ENCODE results near the gene ARMC5. TPM values are rescaled to one million over a fixed set of nuclear protein-coding genes. Genes with fewer than 3 reads are reported as not detected.

Gene ARMC5
- total RNA-seq, 3 donors from 2014 or later, result 5.3 to 7.2 (median 6.9) TPM

GRCh38 chr16:31473264-31473984, 14.1 kb downstream of the ARMC5 start:
- H3K36me3 ChIP-seq, result no peaks in the 10 kb centered on the region
- peak overlapping the region in 2 of 3 donors; percentile 74 to 77 for H3K4me3 ChIP-seq
- no peak for DNase-seq (ENCODE audit: low spot score in 2 of 2)

GRCh38 chr16:31474173-31474714, 14.9 kb downstream of the ARMC5 start:
- H3K9me3 ChIP-seq, result no peaks in the 10 kb centered on the region
- peak overlapping the region in 1 of 2 donors; percentile 6 for H3K27ac ChIP-seq
- no peak overlapping the region for H3K4me3 ChIP-seq
- intact Hi-C loops (cut with DNase I; ENCODE audit: low total_unique reads), result no loop called here
- H3K4me1 ChIP-seq, result no peaks in the 10 kb centered on the region
- no peak for DNase-seq (ENCODE audit: low spot score in 2 of 2)
- TF ChIP-seq POLR2A (IDR thresholded peaks at IDR 0.05) (no peak), CTCF (IDR thresholded peaks at IDR 0.05) (no peak), POLR2AphosphoS5 (IDR thresholded peaks at IDR 0.05) (no peak)
- H3K27me3 ChIP-seq, result no peaks in the 10 kb centered on the region
- no peaks in the 10 kb centered on the region for H3K36me3 ChIP-seq

More at GRCh38 chr16:31473264-31473984, 14.1 kb downstream of the ARMC5 start:
- Histone ChIP-seq H3K27me3 (no peaks in the 10 kb centered on the region), H3K9me3 (no peaks in the 10 kb centered on the region), H3K27ac (peak overlapping the region in 1 of 2 donors; percentile 94), H3K4me1 (no peaks in the 10 kb centered on the region)
- no peak for TF ChIP-seq CTCF (IDR thresholded peaks at IDR 0.05)
- no peak for TF ChIP-seq POLR2A (IDR thresholded peaks at IDR 0.05)
- TF ChIP-seq POLR2AphosphoS5 (IDR thresholded peaks at IDR 0.05), result no peak
- intact Hi-C loops (cut with DNase I; ENCODE audit: low total_unique reads), result no loop called here

- H3K4me1 ChIP-seq, result no peaks in the 10 kb centered on the region
- H3K4me3 ChIP-seq, result no peak overlapping the region
- no peaks in the 10 kb centered on the region for H3K9me3 ChIP-seq
- H3K27ac ChIP-seq, result no peak overlapping the region
- no peaks in the 10 kb centered on the region for H3K36me3 ChIP-seq
- TF ChIP-seq POLR2AphosphoS5 (IDR thresholded peaks at IDR 0.05), result no peak
- TF ChIP-seq POLR2A (IDR thresholded peaks at IDR 0.05), result no peak
- TF ChIP-seq CTCF (IDR thresholded peaks at IDR 0.05), result no peak
- no peaks in the 10 kb centered on the region for H3K27me3 ChIP-seq
- no peak for DNase-seq (ENCODE audit: low spot score in 2 of 2)
- intact Hi-C loops (cut with DNase I; ENCODE audit: low total_unique reads), result no loop called here
Observed at GRCh38 chr16:31474773-31475738, 15.8 kb downstream of the ARMC5 start.

- DNase-seq (ENCODE audit: low spot score in 2 of 2), result no peak
- intact Hi-C loops (cut with DNase I; ENCODE audit: low total_unique reads), result no loop called here
- H3K4me1 ChIP-seq, result no peaks in the 10 kb centered on the region
Observed at GRCh38 chr16:31475946-31476302, 16.6 kb downstream of the ARMC5 start.

More at GRCh38 chr16:31475946-31476302, 16.6 kb downstream of the ARMC5 start:
- H3K27ac ChIP-seq, result no peak overlapping the region
- H3K36me3 ChIP-seq, result no peaks in the 10 kb centered on the region
- no peak for TF ChIP-seq CTCF (IDR thresholded peaks at IDR 0.05)
- no peaks in the 10 kb centered on the region for H3K9me3 ChIP-seq
- no peaks in the 10 kb centered on the region for H3K27me3 ChIP-seq
- H3K4me3 ChIP-seq, result no peak overlapping the region
